GM23338 (cell line): Measurements from ENCODE around the gene SYNPO. TPM values are rescaled to one million over a fixed set of nuclear protein-coding genes. Genes with fewer than 3 reads are reported as not detected.

Experiments used
- ETS1 ChIP-seq: IDR thresholded peaks from 2 replicates; pipeline ENCODE4 v1.6.1; 2016; ENCODE audit warnings: antibody characterized with exemption
- EZH2 ChIP-seq: fragments of 200-600 bp; sonication (generic); IDR thresholded peaks from one replicate; pipeline ENCODE4 v1.8.0; 2017; ENCODE audit warnings: antibody characterized with exemption, mild to moderate bottlenecking, low read depth; ENCODE audit not compliant: unreplicated experiment
- EZH2phosphoT487 ChIP-seq: fragments of 200-600 bp; sonication (generic); IDR thresholded peaks from one replicate; pipeline ENCODE4 v1.8.1; 2018; ENCODE audit warnings: antibody characterized with exemption; ENCODE audit not compliant: unreplicated experiment
- POLR2AphosphoS5 ChIP-seq: IDR thresholded peaks from 2 replicates; pipeline ENCODE4 v1.6.1; 2016; ENCODE audit warnings: antibody characterized with exemption, low read depth
- STAT1 ChIP-seq: IDR thresholded peaks from one replicate; pipeline ENCODE4 v1.6.1; 2016; ENCODE audit warnings: antibody characterized with exemption; ENCODE audit not compliant: unreplicated experiment
- ZNF114 ChIP-seq: fragments of 250-450 bp; sonication (Bioruptor Pico); IDR thresholded peaks from 2 replicates; pipeline ENCODE4 v1.5.0; 2020; ENCODE audit warnings: mild to moderate bottlenecking, moderate library complexity
- ZNF462 ChIP-seq: fragments of 250-450 bp; sonication (Bioruptor Pico); IDR thresholded peaks from 2 replicates; pipeline ENCODE4 v1.5.0; 2020; ENCODE audit warnings: mild to moderate bottlenecking, moderate library complexity
- polyA plus RNA-seq: library from polyadenylated mRNA; unstranded; fragments of >200 nt; fragmentation: Nextera tagmentation; extraction: Ambion mirVana; gene quantifications from 2 replicates; pipeline ENCODE4 v1.2.1, GENCODE V29; 2016
- total RNA-seq: library from RNA; depleted of rRNA; stranded (reverse); fragments of >200 nt; shearing (Covaris generic); gene quantifications from 2 replicates; pipeline ENCODE4 v1.2.3, GENCODE V29; 2014
- TF ChIP-seq, protein P1 (sequence below), 2 experiments: fragments of 200-600 bp in 1 of 2; sonication (generic) in 1 of 2; conservative IDR thresholded peaks; 2 replicates each; pipeline versions ENCODE4 v1.5.1 to v1.6.1; 2016 to 2017; ENCODE audit warnings: antibody characterized with exemption in 2 of 2, low read depth in 2 of 2, mild to moderate bottlenecking in 2 of 2, moderate library complexity in 1 of 2

The SYNPO gene
- total and polyA plus RNA-seq, 2 experiments from 2014 or later, result 0.16 to 1.3 TPM

GRCh38 chr5:150658121-150658520 lies 17.7 kb downstream of the SYNPO start (continued):
- TF ChIP-seq ZNF462 (CRISPR knock-in tag), result no peak
- TF ChIP-seq EZH2, result no peak
- no peak for TF ChIP-seq EZH2phosphoT487
- TF ChIP-seq, protein P1, sequence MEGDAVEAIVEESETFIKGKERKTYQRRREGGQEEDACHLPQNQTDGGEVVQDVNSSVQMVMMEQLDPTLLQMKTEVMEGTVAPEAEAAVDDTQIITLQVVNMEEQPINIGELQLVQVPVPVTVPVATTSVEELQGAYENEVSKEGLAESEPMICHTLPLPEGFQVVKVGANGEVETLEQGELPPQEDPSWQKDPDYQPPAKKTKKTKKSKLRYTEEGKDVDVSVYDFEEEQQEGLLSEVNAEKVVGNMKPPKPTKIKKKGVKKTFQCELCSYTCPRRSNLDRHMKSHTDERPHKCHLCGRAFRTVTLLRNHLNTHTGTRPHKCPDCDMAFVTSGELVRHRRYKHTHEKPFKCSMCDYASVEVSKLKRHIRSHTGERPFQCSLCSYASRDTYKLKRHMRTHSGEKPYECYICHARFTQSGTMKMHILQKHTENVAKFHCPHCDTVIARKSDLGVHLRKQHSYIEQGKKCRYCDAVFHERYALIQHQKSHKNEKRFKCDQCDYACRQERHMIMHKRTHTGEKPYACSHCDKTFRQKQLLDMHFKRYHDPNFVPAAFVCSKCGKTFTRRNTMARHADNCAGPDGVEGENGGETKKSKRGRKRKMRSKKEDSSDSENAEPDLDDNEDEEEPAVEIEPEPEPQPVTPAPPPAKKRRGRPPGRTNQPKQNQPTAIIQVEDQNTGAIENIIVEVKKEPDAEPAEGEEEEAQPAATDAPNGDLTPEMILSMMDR (conservative IDR thresholded peaks at IDR 0.05; ENCODE audit: low read depth in 2 of 2), result no peak
- TF ChIP-seq ETS1, result no peak
- TF ChIP-seq POLR2AphosphoS5, result no peak
- TF ChIP-seq STAT1, result no peak
- no peak for TF ChIP-seq ZNF114 (CRISPR knock-in tag)
